Activated T-helper 9 cell treated with anti-CD3 and anti-CD28 coated beads, Interleukin-2, amount 50 U/mL, for 16 hours (primary cell): Measurements from ENCODE around the gene CABP7.

Experiments used
- DNase-seq: peaks from one replicate; pipeline ENCODE4 v3.0.0-alpha.2; 2020; ENCODE audit warnings: low read depth

The CABP7 gene

DNA sequence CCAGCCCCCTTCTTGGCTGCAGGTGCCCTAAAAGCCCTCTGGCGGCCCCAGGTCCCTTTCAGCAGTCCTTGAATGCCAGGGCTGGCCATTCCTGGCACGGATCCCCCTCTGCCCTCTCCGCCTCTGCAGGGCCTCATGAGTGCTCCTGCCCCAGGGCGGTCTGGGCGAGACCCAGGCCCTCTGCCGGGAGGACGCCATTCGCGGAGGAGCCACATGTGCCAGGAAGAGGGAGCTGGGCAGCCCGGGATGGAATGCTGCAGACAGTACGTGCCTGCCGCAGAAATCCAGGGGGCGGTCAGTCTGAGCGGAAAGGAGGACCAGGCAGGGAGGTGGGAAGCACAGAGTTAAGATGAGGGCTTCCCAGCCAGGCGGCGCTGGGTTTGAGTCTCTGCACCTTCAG lies 2.8 kb downstream of the CABP7 start:
- no peak for DNase-seq

DNA sequence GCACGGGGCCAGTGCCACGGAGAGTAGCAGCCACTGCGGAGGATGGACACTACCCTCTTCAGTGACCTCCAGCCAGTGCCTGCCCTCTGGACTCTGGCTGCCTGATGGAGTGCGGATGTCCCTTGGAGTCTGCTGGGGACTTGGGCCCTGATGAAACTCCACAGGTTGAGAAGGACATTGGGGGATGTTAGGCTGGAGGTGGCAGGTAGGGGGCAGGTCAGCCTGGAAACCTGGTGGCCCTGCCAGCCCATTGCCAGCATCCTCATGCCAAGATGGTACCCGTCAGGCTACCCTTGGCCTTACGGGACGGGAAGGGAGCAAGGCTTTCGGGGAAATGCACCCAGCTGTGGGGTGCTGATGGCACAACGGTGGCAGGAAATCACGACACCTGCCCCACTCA lies 4.0 kb downstream of the CABP7 start:
- DNase-seq: no peak

GRCh38 chr22:29724843-29725242 lies 5.0 kb downstream of the CABP7 start:
- DNase-seq: no peak

DNA sequence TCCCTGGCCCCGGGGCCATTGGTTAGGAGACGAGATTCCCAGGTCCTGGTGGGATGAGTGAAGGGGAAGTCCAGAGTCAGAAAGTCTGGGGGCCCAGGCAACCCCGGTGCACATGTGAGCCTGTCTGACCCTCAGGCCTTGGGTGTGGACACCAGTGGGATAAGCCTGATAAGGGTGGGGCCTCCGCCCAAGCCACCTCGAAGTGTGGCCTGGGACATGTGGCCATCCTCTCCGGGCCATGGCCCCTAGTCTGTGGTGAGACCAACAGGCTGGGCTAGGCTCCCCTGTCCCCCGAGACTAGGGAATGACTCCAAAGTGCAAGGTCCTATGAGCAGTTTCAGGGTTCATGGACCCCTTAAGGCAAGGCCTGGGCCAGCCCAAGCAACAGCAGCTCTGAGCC lies 6.3 kb downstream of the CABP7 start:
- DNase-seq: no peak

GRCh38 chr22:29726512-29727130 lies 6.8 kb downstream of the CABP7 start:
- no peak for DNase-seq

DNA sequence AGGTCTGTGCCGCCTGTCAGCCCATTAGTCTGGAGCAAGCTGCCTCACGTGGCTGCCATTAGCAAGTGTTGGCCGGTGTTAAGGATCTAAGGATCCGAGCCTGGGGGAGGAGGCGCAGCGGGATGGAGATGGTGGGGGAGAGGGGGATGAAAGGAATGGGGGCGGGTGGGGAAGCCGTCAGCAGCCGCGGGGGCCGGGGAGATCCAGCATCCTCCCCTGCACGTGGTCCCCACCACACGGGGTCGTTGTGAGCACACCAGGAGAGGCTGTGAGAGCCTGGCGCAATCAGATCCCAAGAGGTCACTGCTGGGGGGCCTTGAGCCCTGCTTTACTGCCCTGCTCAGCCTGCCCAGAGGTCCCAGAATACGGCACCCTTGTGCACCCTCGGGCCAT lies 7.3 kb downstream of the CABP7 start:
- no peak for DNase-seq

- DNase-seq: no peak
Measured at GRCh38 chr22:29729161-29729560, 9.4 kb downstream of the CABP7 start.

- no peak for DNase-seq
Measured at GRCh38 chr22:29731058-29731850, 11.5 kb downstream of the CABP7 start.

DNA sequence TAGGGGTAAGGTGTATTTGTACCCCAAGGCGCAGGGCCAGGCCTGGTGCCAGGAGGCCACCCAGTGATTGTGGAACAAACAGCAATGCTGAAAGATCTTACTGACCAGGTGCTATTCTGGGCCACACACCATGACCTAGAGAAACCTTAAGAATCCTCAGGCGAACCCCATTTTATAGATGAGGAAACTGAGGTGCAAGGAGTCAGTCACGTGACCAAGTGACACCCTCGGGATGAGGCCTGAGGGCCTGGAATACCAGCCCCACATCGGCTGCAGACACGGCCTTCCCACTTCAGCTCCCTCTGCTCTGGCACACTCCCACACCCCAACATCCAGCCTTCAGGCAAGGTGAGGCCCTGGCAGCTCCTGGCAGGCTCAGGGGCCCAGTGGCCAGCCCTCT lies 13.1 kb downstream of the CABP7 start:
- DNase-seq: no peak

DNA sequence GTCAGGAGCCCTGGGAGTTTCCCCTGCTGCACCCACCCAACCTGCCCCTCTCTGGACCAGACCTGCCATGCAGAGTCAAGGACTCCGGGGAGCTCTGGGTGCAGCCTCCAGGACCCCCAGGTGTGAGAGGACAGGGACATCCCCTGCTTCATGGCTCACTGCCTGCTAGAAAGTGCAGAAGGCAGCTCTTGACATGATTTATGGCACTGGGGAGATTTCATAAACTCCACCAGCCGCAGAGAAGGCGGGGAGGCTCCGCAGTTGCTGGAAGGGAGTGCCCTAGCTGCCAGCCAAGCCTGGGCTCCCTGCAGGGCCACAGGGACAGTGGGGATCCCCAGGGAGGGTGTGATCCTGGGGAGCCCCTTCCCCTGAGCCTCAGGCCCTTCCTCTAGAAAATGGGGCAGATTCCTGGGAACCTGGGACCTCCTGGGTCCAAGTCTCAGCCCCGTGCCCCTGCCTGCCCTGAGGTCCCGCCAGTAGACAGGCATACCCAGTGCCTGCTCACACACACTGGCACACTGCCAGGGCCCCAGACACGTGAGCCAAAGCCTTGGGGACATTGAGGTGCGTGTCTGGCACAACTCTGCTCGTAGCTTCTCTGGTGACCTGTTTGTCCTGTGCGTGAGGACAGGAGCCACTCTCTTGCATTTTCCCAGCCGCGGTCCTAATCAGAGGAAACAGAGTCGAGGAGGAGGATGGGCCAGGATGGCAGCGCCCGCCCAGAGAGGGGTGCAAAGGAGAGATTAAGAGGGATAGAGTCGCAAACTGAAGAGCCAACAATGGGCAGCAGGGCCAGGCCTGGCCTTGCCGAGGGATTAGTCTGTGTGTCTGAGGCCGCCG lies 13.8 kb downstream of the CABP7 start:
- DNase-seq: no peak

DNA sequence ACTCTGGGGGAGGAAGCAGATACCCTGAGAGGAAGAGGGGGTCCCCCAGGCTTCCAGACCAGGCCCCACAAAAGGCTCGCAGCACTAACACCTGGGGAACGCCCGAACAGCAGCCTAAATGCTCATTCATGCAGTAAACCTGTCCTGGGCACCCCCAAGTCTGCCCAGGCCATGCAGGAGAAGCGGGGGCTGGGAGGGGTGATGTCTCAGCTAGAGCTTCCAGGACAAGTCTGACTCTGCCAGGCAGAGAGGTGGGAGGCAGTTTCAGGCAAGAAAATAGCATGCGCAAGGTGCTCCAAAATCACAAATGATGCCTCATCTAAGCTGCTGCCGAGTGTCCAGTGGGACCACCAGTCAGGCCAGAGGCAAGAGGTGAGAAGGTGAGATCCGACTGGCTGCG lies 14.6 kb downstream of the CABP7 start:
- no peak for DNase-seq

DNA sequence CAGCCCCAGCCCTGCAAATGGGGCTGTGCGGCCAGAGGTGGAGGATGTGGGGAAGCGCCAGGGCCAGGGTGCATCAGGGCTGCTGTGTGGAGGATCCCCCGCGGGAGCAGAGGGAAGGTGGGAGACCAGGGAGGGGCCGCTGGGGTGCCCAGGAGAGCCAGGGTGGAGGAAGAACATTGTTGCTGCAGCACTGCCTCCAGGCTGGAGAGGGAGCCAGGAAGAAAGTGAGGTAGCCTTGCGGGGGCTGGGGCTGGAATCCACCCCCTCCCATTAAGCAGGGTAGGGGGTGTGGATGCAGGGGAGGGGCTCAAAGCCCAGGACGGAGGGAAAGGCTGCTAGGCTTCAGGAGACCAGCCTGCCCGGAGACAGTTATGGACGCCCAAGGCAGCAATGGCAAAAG lies 15.0 kb downstream of the CABP7 start:
- no peak for DNase-seq

- DNase-seq: no peak
Measured at GRCh38 chr22:29735416-29735815, 15.6 kb downstream of the CABP7 start.

DNA sequence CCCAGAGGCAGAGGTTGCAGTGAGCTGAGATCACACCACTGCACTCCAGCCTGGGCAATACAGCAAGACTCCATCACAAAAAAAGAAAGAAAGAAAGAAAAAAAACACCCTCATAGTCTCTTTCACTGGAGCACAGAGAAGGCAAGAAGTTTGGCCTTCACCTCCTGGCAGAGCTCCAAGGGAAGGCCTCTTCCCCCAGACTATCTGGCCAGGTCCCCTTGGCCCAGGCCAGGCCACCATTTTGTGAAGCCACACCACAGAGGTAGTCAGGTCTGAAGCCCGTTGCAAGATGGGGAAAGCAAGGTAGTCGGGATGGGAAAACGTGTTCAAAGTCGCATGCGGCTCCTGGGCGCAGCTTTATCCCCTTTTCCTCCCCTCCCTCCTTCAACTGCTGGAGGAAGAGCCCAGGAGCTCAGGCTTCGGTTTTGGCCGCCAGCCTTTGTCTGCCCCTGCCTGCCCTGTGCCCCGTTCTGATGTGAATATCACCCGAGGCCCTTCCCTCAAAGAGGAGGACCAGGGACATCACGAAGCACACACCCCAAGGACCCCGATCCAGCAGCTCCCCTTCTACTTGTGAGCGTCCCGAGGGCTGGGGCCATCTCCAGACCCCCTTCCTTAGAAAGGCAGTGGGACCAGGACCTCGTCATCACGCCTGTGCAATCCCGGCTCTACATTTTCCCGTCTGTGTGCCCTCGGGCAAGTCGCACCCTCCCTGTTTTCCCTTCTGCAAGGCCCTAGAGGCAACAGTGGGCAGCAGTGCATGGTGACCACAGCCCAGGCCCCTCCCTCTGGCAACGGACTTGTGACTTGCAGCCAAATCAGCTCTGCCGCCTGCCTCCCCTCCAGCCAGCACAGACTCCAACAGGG lies 17.7 kb downstream of the CABP7 start:
- DNase-seq: no peak

GRCh38 chr22:29738118-29738815 lies 18.5 kb downstream of the CABP7 start:
- DNase-seq: no peak

DNA sequence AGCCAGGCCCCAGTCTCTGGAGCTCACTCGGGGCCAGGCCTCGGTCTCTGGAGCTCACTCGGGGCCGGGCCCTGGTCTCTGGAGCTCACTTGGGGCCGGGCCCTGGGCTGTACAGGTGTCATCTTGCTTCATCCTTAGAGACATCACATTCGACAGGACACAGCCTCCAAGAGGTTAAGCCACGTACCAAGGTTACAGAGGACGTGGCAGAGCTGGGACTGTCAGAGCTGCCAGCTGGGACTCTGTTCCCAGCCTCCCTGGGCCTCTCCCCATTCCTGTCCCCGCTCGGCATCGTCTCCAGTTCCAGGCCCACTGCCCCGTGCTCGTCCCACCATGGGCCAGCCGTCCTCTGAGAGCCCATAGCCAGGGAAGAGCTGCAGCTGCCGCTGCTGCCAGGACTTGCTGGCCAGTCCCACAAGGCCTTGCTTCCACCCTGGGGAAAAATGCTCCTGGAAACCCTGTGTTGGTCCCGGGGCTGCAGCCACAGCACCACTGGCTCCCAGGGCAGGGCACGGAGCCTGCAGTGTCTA lies 19.6 kb downstream of the CABP7 start:
- DNase-seq: no peak

DNA sequence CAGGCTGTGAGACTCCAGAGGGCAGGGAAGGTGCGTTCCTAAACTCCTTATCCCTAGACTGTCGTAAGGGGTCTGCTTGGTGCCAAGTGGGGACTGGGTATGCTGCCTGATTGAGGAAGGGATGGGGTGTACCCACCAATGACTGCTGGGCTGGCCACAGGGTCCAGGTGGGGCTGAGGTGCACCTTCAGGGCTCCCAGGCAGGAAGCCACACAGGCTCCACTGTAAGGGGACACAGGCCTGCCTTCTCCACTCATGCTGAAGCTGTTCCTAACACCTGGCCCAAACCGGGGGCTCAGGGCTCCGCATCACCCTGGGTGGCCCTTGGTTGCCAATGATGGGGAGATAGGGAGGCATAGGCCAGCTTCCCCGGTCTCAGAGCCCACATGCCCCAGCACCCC lies 20.4 kb downstream of the CABP7 start:
- no peak for DNase-seq

GRCh38 chr22:29741926-29742325 lies 22.1 kb downstream of the CABP7 start:
- no peak for DNase-seq

- DNase-seq: no peak
Measured at GRCh38 chr22:29742326-29742725, 22.5 kb downstream of the CABP7 start.

- DNase-seq: no peak
Measured at GRCh38 chr22:29744902-29745301, 25.1 kb downstream of the CABP7 start.

DNA sequence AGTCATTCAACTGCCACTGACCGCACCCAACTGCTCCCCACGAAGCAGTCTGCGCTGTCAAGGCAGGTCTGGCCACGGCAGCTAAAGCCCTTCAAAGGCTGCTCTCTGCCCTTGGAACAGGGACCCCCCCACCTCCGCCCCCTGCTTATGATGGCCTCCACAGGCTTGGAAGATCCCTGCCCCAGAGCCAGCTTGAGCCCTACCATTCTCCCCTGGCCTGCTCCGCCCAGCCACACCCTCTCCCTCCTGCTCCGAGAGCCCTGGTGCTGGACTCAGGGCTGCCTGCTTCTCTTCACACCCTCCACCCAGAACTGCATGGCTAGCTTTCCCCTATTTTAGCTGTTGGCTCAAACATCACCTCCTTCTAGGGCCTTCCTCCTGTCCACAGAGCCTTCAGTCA lies 28.0 kb downstream of the CABP7 start:
- no peak for DNase-seq
